PC-3 (cell line): ENCODE measurements around the gene SLC25A23. TPM values are rescaled to one million over a fixed set of nuclear protein-coding genes. Genes with fewer than 3 reads are reported as not detected.

Source experiments
- ATAC-seq: fragments of 200-7000 bp; cut with Tn5 transposase; 2 replicates; pipeline ENCODE4 v1.9.1; 2020; ENCODE audit warnings: mild to moderate bottlenecking, moderate library complexity
- BruUV-seq: library from RNA; stranded (reverse); fragments of 400-500 nt; replicated peaks from 2 replicates; lab custom pipeline; 2021; lab: Mats Ljungman, UMichigan
- CTCF ChIA-PET: fragments of 300-600 bp; sonication (Branson Sonifier 250); formaldehyde crosslinking; loops from one replicate; lab custom pipeline; 2022; ENCODE audit warnings: antibody characterized with exemption; lab: Charles Lee
- POLR2A ChIA-PET: fragments of 300-600 bp; sonication (Branson Sonifier 250); formaldehyde crosslinking; loops from one replicate; lab custom pipeline; 2022; ENCODE audit warnings: antibody characterized with exemption; ENCODE audit not compliant: unreplicated experiment; lab: Charles Lee
- DNase-seq: peaks from one replicate; pipeline ENCODE4 v3.0.0-alpha.2; 2015
- H2AFZ ChIP-seq: fragments of 300-600 bp; sonication (generic); 2 replicates; pipeline ENCODE4 v1.6.0; 2016; ENCODE audit warnings: antibody characterized with exemption, low read length
- H3F3A ChIP-seq: fragments of 300-600 bp; sonication (generic); one replicate; pipeline ENCODE4 v1.6.0; 2017; ENCODE audit warnings: antibody characterized with exemption, low read length, control low read depth, mild to moderate bottlenecking; ENCODE audit not compliant: unreplicated experiment
- H3K27ac ChIP-seq: fragments of 300-600 bp; sonication (generic); 2 replicates; pipeline ENCODE4 v1.5.1; 2016; ENCODE audit warnings: mild to moderate bottlenecking, low read length
- H3K27me3 ChIP-seq: fragments of 300-600 bp; sonication (generic); 2 replicates; pipeline ENCODE4 v1.6.1; 2016; ENCODE audit warnings: low read length, mixed read lengths
- H3K36me3 ChIP-seq: fragments of 300-600 bp; sonication (generic); 2 replicates; pipeline ENCODE4 v1.6.1; 2016; ENCODE audit warnings: low read depth, mixed run types, low read length, mixed read lengths
- H3K4me1 ChIP-seq: fragments of 300-600 bp; sonication (generic); 2 replicates; pipeline ENCODE4 v1.5.1; 2016; ENCODE audit warnings: low read length; ENCODE audit not compliant: insufficient read depth
- H3K4me2 ChIP-seq: fragments of 300-600 bp; sonication (generic); 2 replicates; pipeline ENCODE4 v1.6.0; 2016; ENCODE audit warnings: low read length
- H3K4me3 ChIP-seq: fragments of 300-600 bp; sonication (generic); 2 replicates; pipeline ENCODE4 v1.5.1; 2016; ENCODE audit warnings: mild to moderate bottlenecking, low read length, mixed read lengths
- H3K79me2 ChIP-seq: fragments of 300-600 bp; sonication (generic); 2 replicates; pipeline ENCODE4 v1.6.1; 2017; ENCODE audit warnings: low read length, mixed read lengths
- H3K9ac ChIP-seq: fragments of 300-600 bp; sonication (generic); 2 replicates; pipeline ENCODE4 v1.6.0; 2016; ENCODE audit warnings: mild to moderate bottlenecking, low read length
- H3K9me2 ChIP-seq: fragments of 300-600 bp; sonication (generic); replicated peaks from 2 replicates; pipeline ENCODE4 v1.6.1; 2016; ENCODE audit warnings: mixed run types, low read length, mixed read lengths
- H3K9me3 ChIP-seq: fragments of 300-600 bp; sonication (generic); 2 replicates; pipeline ENCODE4 v1.6.1; 2016; ENCODE audit warnings: low read length, mixed read lengths
- H4K20me1 ChIP-seq: fragments of 300-600 bp; sonication (generic); 2 replicates; pipeline ENCODE4 v1.6.1; 2016; ENCODE audit warnings: low read length, mixed read lengths
- CTCF ChIP-seq: fragments of 300-600 bp; sonication (generic); conservative IDR thresholded peaks from 2 replicates; pipeline ENCODE4 v1.5.1; 2017; ENCODE audit warnings: antibody characterized with exemption, low read depth, mild to moderate bottlenecking, low read length
- EZH2 ChIP-seq: fragments of 300-600 bp; sonication (generic); IDR thresholded peaks from one replicate; pipeline ENCODE4 v1.6.1; 2017; ENCODE audit warnings: antibody characterized with exemption, mild to moderate bottlenecking, low read length; ENCODE audit not compliant: unreplicated experiment
- EZH2phosphoT487 ChIP-seq: fragments of 300-600 bp; sonication (generic); IDR thresholded peaks from 2 replicates; pipeline ENCODE4 v1.6.1; 2018; ENCODE audit warnings: mild to moderate bottlenecking, antibody characterized with exemption, low read length, borderline replicate concordance
- intact Hi-C: fragments of 100-400 bp; cut with micrococcal nuclease; formaldehyde crosslinking; loops from 2 replicates; pipeline ENCODE4 v1.9.0; 2023
- total RNA-seq: library from RNA; depleted of rRNA; stranded (reverse); fragments of >200 nt; gene quantifications from 2 replicates; pipeline ENCODE4 v1.2.3, GENCODE V29; 2014

SLC25A23 gene
- total RNA-seq, 1 experiment from 2014 or later = 61.4 TPM

GRCh38 chr19:6475321-6476108 is 15.9 kb upstream of the SLC25A23 start:
- Histone ChIP-seq H3K4me1 (no peaks in the 10 kb centered on the region), H4K20me1 (no peaks in the 10 kb centered on the region), H3K9ac (no peak overlapping the region), H3F3A (no peaks in the 10 kb centered on the region), H3K36me3 (no peaks in the 10 kb centered on the region), H3K4me3 (no peak overlapping the region), H3K27ac (no peak overlapping the region), H3K9me3 (no peaks in the 10 kb centered on the region), H2AFZ (no peak overlapping the region), H3K9me2 (no peaks in the 10 kb centered on the region), H3K27me3 (no peaks in the 10 kb centered on the region), H3K4me2 (no peak overlapping the region), H3K79me2 (no peaks in the 10 kb centered on the region)
- POLR2A ChIA-PET = interaction anchor here (0.6 kb wide), 1 partner anchor 10 kb away, joined by 5 read pairs; no protein-coding TSS in a partner anchor
- TF ChIP-seq EZH2phosphoT487 (no peak), CTCF (no peak), EZH2 (no peak)
- ATAC-seq = no peak
- CTCF ChIA-PET = interaction anchor here (0.6 kb wide), 1 partner anchor 41 kb away, joined by 4 read pairs; no protein-coding TSS in a partner anchor
- BruUV-seq = no TSS peak
- intact Hi-C loops = no loop called here
- DNase-seq = no peak

GRCh38 chr19:6473647-6474046 is 14.1 kb upstream of the SLC25A23 start:
- Histone ChIP-seq H3K9ac (no peak overlapping the region), H3K27ac (no peak overlapping the region), H3K4me1 (no peaks in the 10 kb centered on the region), H3K4me3 (no peak overlapping the region), H3K4me2 (no peak overlapping the region), H3K79me2 (no peaks in the 10 kb centered on the region), H4K20me1 (no peaks in the 10 kb centered on the region), H3K9me3 (no peaks in the 10 kb centered on the region), H3F3A (no peaks in the 10 kb centered on the region), H2AFZ (no peak overlapping the region), H3K27me3 (no peaks in the 10 kb centered on the region), H3K9me2 (no peaks in the 10 kb centered on the region), H3K36me3 (no peaks in the 10 kb centered on the region)
- no peak; the same call in 1 of the 2 replicates for ATAC-seq
- POLR2A ChIA-PET = interaction anchor here (0.6 kb wide), 1 partner anchor 25 kb away, joined by 3 read pairs; no protein-coding TSS in a partner anchor
- DNase-seq = peak; percentile 38
- BruUV-seq = no TSS peak
- intact Hi-C loops = no loop called here
- TF ChIP-seq CTCF (no peak), EZH2phosphoT487 (no peak), EZH2 (no peak)
- CTCF ChIA-PET = no interaction called here

GRCh38 chr19:6472713-6473112 is 13.1 kb upstream of the SLC25A23 start:
- H3K79me2 ChIP-seq = no peaks in the 10 kb centered on the region
- no peak for DNase-seq
- H3K27me3 ChIP-seq = no peaks in the 10 kb centered on the region
- TF ChIP-seq CTCF (no peak), EZH2phosphoT487 (no peak), EZH2 (no peak)
- no TSS peak for BruUV-seq
- POLR2A ChIA-PET = no interaction called here
- no peak overlapping the region for H3K4me2 ChIP-seq
- no peaks in the 10 kb centered on the region for H4K20me1 ChIP-seq
- no peak overlapping the region for H3K4me3 ChIP-seq
- no peaks in the 10 kb centered on the region for H3K4me1 ChIP-seq
- H3K27ac ChIP-seq = no peak overlapping the region
- H3K36me3 ChIP-seq = no peaks in the 10 kb centered on the region; the same call in 1 of the 2 replicates
- H3F3A ChIP-seq = no peaks in the 10 kb centered on the region
- H3K9me3 ChIP-seq = no peaks in the 10 kb centered on the region
- no peaks in the 10 kb centered on the region for H3K9me2 ChIP-seq
- no peak overlapping the region for H3K9ac ChIP-seq
- CTCF ChIA-PET = no interaction called here
- intact Hi-C loops = no loop called here
- no peak; the same call in 1 of the 2 replicates for ATAC-seq
- H2AFZ ChIP-seq = no peak overlapping the region
